ENCODE data around the gene RGS3. TPM values are rescaled to one million over a fixed set of nuclear protein-coding genes. Genes with fewer than 3 reads are reported as not detected.
A peak's percentile ranks its signal among the peaks of the same experiment; 100 is the strongest.

The RGS3 gene
- total and polyA plus RNA-seq, 2 of the 13 experiments (the other 11 are each of a cell fraction or from before 2014, with no cell fraction given) = 17.1 to 28.8 TPM

GRCh38 chr9:113620377-113621161, 157.0 kb downstream of the RGS3 start (continued):
- peak; percentile 65; the same call in 1 of the 2 replicates for TF ChIP-seq HNF1B (CRISPR knock-in tag; IDR thresholded peaks at IDR 0.05)
- TF ChIP-seq ZHX2 (IDR thresholded peaks at IDR 0.05; ENCODE audit: low read depth) = no peak
- no peak for TF ChIP-seq ZHX2 (CRISPR knock-in tag; IDR thresholded peaks at IDR 0.05; ENCODE audit: borderline replicate concordance)
- no peak for TF ChIP-seq ZFP37 (CRISPR knock-in tag; IDR thresholded peaks at IDR 0.05; ENCODE audit: borderline replicate concordance)
- no peak for TF ChIP-seq ZNF260 (CRISPR knock-in tag; IDR thresholded peaks at IDR 0.05; ENCODE audit: borderline replicate concordance, low read depth)
- no peak for TF ChIP-seq NFRKB (IDR thresholded peaks at IDR 0.05)
- TF ChIP-seq NR2F1 (CRISPR knock-in tag; IDR thresholded peaks at IDR 0.05) = no peak
- no peak for TF ChIP-seq SNAI1 (CRISPR knock-in tag; IDR thresholded peaks at IDR 0.05; ENCODE audit: borderline replicate concordance)
- TF ChIP-seq JUNB (CRISPR knock-in tag; IDR thresholded peaks at IDR 0.05; ENCODE audit: borderline replicate concordance) = peak; percentile 66; the same call in 1 of the 2 replicates
- 0 out of 2 replicates have a peak, but pooled peaks have one; percentile 11 for TF ChIP-seq ZNF121 (CRISPR knock-in tag; IDR thresholded peaks at IDR 0.05)
- no peak for TF ChIP-seq ZNF33A (CRISPR knock-in tag; IDR thresholded peaks at IDR 0.05; ENCODE audit: borderline replicate concordance)
- 0 out of 2 replicates have a peak, but pooled peaks have one; percentile 20 for TF ChIP-seq RAD21 (CRISPR knock-in tag; IDR thresholded peaks at IDR 0.05)
- TF ChIP-seq U2AF2 (IDR thresholded peaks at IDR 0.05; ENCODE audit: low read depth, low read length) = no peak
- TF ChIP-seq ZBTB38 (CRISPR knock-in tag; IDR thresholded peaks at IDR 0.05) = no peak; the same call in 1 of the 2 replicates
- TF ChIP-seq HNF4A (CRISPR knock-in tag; IDR thresholded peaks at IDR 0.05) = 0 out of 2 replicates have a peak, but pooled peaks have one; percentile 6
- TF ChIP-seq, protein P1, sequence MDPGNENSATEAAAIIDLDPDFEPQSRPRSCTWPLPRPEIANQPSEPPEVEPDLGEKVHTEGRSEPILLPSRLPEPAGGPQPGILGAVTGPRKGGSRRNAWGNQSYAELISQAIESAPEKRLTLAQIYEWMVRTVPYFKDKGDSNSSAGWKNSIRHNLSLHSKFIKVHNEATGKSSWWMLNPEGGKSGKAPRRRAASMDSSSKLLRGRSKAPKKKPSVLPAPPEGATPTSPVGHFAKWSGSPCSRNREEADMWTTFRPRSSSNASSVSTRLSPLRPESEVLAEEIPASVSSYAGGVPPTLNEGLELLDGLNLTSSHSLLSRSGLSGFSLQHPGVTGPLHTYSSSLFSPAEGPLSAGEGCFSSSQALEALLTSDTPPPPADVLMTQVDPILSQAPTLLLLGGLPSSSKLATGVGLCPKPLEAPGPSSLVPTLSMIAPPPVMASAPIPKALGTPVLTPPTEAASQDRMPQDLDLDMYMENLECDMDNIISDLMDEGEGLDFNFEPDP (CRISPR knock-in tag; conservative IDR thresholded peaks at IDR 0.05) = no peak
- TF ChIP-seq GATA4 (IDR thresholded peaks at IDR 0.05; ENCODE audit: borderline replicate concordance, low read depth) = no peak
- TF ChIP-seq, protein P2, sequence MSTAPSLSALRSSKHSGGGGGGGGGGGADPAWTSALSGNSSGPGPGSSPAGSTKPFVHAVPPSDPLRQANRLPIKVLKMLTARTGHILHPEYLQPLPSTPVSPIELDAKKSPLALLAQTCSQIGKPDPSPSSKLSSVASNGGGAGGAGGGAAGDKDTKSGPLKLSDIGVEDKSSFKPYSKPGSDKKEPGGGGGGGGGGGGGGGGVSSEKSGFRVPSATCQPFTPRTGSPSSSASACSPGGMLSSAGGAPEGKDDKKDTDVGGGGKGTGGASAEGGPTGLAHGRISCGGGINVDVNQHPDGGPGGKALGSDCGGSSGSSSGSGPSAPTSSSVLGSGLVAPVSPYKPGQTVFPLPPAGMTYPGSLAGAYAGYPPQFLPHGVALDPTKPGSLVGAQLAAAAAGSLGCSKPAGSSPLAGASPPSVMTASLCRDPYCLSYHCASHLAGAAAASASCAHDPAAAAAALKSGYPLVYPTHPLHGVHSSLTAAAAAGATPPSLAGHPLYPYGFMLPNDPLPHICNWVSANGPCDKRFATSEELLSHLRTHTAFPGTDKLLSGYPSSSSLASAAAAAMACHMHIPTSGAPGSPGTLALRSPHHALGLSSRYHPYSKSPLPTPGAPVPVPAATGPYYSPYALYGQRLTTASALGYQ (CRISPR knock-in tag; IDR thresholded peaks at IDR 0.05) = no peak
